GM23338 (cell line): ENCODE data around the gene ZBTB39.

Experiments used
- CREB1 ChIP-seq: fragments of 250-450 bp; sonication (Bioruptor Pico); IDR thresholded peaks from 2 replicates; pipeline ENCODE4 v1.5.0; 2020; ENCODE audit warnings: low read depth, mild to moderate bottlenecking, moderate library complexity
- TF ChIP-seq, protein P1 (sequence below), 2 experiments: fragments of 200-600 bp in 1 of 2; sonication (generic) in 1 of 2; conservative IDR thresholded peaks; 2 replicates each; pipeline versions ENCODE4 v1.5.1 to v1.6.1; 2016 to 2017; ENCODE audit warnings: antibody characterized with exemption in 2 of 2, low read depth in 2 of 2, mild to moderate bottlenecking in 2 of 2, moderate library complexity in 1 of 2
- TF ChIP-seq, protein P2 (sequence below): IDR thresholded peaks from one replicate; pipeline ENCODE4 v1.6.1; 2018; ENCODE audit warnings: antibody characterized with exemption; ENCODE audit not compliant: unreplicated experiment

DNA sequence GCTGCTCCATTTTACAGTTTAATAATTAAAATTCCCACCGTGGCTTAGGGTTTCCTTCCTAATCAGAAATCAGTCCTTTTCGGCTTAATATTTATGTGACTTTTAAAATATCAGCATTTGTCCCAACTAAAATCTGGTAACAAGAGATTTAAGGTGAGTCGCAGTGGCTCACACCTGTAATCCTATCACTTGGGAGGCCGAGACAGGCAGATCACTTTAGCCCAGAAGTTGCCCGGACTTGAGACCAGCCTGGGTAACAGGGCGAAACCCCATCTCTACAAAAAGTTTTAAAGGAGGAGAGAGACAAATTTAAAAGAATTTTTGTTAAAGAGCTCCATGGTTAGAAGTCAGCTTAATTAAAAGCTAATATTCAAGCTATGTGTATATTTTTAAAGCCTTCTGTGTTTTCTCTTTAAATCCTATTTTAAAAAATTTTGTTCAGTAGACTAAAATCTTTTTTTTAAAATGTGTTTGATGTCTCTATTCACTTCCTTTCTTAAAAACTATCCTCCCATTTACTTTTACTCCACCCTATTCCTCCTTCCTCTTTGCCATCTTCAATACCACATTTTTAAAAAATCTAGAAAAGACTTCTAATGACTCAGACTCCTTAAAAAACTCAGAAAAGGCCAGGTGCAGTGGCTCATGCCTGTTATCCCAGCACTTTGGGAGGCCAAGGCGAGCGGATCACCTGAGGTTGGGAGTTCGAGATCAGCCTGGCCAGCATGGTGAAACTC lies 13.8 kb upstream of the ZBTB39 start:
- TF ChIP-seq CREB1 = no peak
- TF ChIP-seq, protein P1, sequence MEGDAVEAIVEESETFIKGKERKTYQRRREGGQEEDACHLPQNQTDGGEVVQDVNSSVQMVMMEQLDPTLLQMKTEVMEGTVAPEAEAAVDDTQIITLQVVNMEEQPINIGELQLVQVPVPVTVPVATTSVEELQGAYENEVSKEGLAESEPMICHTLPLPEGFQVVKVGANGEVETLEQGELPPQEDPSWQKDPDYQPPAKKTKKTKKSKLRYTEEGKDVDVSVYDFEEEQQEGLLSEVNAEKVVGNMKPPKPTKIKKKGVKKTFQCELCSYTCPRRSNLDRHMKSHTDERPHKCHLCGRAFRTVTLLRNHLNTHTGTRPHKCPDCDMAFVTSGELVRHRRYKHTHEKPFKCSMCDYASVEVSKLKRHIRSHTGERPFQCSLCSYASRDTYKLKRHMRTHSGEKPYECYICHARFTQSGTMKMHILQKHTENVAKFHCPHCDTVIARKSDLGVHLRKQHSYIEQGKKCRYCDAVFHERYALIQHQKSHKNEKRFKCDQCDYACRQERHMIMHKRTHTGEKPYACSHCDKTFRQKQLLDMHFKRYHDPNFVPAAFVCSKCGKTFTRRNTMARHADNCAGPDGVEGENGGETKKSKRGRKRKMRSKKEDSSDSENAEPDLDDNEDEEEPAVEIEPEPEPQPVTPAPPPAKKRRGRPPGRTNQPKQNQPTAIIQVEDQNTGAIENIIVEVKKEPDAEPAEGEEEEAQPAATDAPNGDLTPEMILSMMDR (conservative IDR thresholded peaks at IDR 0.05; ENCODE audit: low read depth in 2 of 2) = no peak
- TF ChIP-seq, protein P2, sequence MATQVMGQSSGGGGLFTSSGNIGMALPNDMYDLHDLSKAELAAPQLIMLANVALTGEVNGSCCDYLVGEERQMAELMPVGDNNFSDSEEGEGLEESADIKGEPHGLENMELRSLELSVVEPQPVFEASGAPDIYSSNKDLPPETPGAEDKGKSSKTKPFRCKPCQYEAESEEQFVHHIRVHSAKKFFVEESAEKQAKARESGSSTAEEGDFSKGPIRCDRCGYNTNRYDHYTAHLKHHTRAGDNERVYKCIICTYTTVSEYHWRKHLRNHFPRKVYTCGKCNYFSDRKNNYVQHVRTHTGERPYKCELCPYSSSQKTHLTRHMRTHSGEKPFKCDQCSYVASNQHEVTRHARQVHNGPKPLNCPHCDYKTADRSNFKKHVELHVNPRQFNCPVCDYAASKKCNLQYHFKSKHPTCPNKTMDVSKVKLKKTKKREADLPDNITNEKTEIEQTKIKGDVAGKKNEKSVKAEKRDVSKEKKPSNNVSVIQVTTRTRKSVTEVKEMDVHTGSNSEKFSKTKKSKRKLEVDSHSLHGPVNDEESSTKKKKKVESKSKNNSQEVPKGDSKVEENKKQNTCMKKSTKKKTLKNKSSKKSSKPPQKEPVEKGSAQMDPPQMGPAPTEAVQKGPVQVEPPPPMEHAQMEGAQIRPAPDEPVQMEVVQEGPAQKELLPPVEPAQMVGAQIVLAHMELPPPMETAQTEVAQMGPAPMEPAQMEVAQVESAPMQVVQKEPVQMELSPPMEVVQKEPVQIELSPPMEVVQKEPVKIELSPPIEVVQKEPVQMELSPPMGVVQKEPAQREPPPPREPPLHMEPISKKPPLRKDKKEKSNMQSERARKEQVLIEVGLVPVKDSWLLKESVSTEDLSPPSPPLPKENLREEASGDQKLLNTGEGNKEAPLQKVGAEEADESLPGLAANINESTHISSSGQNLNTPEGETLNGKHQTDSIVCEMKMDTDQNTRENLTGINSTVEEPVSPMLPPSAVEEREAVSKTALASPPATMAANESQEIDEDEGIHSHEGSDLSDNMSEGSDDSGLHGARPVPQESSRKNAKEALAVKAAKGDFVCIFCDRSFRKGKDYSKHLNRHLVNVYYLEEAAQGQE = no peak
